Measurements from ENCODE around the gene ARHGAP8.

- TF ChIP-seq CTCF (IDR thresholded peaks at IDR 0.05; ENCODE audit: poor library complexity) (no peak), EZH2 (IDR thresholded peaks at IDR 0.05; ENCODE audit: borderline replicate concordance) (no peak), EZH2phosphoT487 (IDR thresholded peaks at IDR 0.05; ENCODE audit: low read depth, severe bottlenecking, unreplicated experiment) (no peak)
Observed at GRCh38 chr22:44870021-44870420, 117.6 kb downstream of the ARHGAP8 start.

All from hepatocyte (in vitro differentiated cells).